HG03378 (cell line): ENCODE results near the gene MS4A18.
"Not testable (repeated sequence)": the region's sequence is repeated elsewhere in the genome, so short reads cannot be mapped to it uniquely, and the experiment has no call there.

Experiments
- ATAC-seq: cut with Tn5 transposase; IDR thresholded peaks from one replicate; pipeline ENCODE4 v1.9.1; 2021; ENCODE audit warnings: mild to moderate bottlenecking, moderate library complexity; ENCODE audit not compliant: unreplicated experiment

The MS4A18 gene

GRCh38 chr11:60734279-60734678 is 9.8 kb downstream of the MS4A18 start:
- no peak for ATAC-seq

DNA sequence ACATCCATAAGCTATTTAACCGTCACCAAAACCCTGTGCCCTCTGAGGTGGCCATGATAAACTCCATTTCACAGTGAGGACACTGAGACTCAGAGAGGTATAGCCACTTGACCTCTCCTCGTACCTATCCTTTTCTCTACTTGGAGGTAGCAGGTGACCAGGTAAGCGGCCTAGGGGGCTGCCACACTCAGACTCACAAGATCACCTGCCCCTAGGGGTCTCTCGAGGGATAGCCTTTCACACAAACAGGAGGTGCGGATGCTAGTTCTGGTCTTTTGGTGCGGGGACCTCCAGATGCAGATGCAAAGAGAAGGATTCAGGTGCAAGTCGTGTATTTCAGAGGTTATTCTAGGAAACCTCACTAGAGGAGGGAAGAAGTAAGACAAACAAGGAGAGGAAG is 14.6 kb downstream of the MS4A18 start:
- no peak for ATAC-seq

DNA sequence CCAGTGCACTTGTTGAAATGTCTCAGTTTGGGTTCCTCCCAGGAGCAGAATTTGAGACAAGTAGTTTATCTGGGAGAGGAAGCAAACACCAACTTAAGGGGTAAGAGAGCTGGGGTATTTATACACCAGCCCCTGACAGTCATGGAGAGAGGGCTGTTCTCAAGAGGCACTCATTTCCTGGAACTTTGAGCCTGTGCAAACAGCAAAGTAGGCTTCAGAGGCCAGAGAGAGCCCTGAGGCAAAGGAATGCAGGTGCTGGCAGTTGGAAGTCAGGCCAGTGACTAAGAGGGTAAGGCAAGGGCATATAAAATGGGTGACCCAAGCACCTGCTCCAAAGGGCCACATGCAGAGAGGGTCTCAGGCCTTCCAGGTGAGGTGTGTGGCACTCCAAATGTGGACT is 16.1 kb downstream of the MS4A18 start:
- no peak for ATAC-seq

DNA sequence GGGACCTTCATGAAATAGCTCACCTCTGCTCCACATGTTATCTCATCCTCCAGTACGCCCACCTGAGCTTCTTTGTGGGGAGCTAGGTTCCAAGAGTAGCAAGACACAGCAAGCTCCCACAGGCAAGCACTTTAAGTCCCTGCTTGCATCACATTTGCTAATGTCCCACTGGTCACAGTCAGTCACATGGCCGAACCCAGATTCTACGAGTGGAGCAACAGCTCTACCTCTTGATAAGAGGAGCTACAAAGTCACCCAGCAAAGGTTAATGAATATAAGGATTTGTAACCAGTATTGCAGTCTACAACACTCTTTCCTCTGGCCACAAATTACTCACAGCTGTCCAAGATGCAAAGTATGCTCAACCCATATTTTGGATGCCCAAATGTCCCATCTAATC is 16.9 kb downstream of the MS4A18 start:
- ATAC-seq: no peak

DNA sequence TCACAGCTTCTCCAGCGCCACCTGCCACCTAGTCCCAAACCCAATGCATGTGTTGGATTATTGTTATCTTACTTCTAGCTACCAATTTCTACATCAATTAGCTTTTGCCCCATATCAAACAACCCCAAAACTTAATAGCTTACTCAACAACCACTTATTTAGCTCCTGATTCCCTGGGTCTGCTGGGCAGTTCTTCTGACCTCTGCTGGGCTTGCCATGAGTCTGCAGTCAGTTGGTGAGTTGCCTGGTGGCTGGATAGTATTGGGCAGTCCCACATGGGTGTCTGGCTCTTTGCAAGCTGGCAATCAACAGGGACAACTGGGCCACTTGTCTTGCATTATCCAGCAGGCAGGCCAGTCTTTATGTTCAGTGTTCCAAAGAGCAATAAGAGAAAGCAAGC is 18.5 kb downstream of the MS4A18 start:
- ATAC-seq: no peak

DNA sequence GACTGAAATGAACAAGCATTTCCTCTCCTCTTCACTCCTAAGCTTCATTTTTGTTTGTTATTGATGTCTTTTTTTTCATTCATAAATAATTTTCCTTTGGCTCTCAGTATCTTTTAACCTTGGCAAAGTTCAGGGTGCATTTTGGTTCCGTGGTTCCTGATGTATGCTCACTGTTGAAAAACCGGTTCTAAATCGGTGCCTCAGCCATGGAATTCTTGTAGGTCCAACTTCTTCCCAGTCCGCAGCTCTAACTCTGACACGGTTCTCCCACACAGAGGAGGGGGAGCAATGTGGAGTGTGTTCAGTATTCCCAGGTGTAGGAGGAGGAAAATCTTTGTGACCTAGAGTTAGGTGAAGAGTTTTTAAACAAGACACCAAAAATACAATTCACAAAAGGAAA is 19.6 kb downstream of the MS4A18 start:
- no peak for ATAC-seq

DNA sequence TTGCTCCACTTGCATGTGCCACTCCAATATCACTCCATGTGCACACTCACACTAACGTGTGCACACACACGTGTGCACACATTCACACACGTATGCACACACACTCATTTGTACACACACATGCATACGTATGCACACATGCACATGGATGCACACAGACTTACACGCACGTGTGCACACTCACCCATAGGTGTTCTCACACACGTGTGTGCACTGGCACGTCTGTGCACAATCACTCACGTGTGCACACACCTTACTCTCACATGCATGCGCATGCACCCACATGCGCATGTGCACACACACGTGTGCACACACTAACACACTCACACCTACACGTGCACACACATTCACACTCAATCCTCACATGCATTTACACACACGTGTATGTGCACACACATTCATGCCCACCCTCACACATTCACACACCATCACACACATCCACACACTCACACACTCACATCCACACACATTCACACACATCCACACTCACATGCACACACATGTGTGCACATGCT is 22.9 kb downstream of the MS4A18 start:
- ATAC-seq: no peak

GRCh38 chr11:60748225-60748624 is 23.7 kb downstream of the MS4A18 start:
- ATAC-seq: no peak

DNA sequence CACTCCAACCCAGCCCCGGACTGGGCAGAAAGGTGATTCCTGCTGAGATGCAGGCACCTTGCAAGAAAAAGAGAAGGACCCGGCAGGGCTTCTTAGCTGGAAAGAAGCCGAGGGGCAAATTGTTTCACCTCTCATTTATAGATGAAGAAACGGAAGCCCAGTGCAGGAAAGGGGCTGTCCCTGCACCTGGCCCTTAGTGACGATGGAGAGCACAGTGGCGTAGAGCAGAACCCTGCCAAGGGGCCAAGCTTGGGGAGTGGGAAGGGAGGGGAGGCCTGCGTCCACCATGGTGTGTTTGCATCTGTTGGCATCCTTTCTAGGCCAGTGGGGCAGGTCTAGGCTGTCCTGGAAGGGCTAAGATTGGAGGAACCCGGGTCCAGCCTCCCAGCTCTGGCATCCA is 24.3 kb downstream of the MS4A18 start:
- no peak for ATAC-seq

DNA sequence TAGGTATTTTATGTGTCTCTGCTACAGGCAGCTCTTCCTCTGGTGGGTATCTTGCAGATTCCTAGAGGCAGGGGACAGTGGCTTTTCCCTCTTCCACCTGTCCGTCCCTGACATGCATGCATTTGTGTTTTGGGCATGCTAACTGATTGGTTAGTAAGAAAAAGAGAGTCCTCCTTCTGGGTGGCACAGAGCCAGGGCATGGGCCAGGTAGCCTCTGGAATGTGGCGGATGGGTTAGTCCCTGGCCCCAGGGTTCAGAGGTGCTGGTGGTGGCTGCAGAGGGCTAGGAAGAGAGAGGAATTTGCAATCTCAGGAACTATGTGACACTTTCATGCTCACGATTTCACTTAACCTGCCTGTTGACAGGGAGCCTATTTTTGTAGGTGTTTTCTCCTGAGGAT is 26.4 kb downstream of the MS4A18 start:
- ATAC-seq: no peak

DNA sequence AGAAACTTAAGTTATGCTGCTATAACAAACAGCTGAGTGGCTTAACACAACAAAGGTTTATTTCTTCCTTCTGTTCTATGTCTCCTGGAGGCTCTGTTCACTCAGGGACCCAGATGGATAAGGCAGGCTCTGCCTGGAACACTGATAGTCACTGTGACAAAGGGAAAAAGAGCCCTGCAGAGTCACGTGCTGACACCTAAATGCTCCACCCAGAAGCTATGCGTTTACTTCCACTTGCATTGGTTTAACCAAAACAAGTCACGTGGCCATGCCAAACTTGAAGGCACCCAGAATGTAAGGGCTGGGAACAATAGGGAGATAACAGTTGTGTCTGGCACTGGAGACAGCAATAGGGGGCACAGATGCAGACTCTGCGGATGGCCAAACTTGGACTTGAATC is 28.8 kb downstream of the MS4A18 start:
- no peak for ATAC-seq

- no peak for ATAC-seq
These were observed 30.4 kb downstream of the MS4A18 start for GRCh38 chr11:60754887-60755286.

DNA sequence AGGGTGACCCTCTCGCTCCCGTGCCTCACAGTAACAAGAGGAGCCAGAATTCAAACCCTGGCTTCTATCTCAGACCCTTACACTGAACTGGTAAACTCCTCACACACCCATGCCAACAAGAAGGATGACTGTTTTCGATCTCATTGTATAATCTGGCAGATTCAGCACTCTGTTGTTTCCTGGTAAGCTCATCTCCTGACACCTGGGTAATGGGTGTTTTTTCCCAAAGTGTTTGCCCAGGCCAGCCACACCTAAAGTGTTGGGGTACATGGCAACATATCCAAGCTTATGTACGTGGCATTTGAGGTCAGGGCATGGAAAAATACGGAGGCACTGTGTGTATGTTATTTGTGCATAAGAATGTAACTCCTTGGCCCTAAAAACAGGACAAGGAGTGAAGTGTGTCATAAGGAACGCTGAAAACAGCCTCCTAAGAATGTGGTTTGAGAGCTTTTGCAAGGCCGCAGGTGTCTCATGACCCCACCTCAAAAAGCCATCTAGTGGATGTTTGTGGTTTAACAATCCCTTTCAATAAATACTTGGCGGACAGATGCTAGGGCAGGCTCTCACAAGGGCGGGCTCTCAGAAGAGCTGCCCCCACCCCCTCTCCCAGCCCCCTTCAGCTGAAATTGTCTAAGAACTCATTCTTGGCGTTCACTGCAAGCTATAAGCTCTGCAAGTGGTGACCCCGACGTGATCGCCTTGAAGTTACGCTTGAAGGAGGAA is 31.9 kb downstream of the MS4A18 start, which contains the start of gene MS4A15:
Gene MS4A15, plus strand, starts transcription at position 561 of the 726 bp plus-strand sequence. CDS start 6,867 bp downstream, outside the sequence.
- ATAC-seq: no peak

- no peak for ATAC-seq
These were observed 32.8 kb downstream of the MS4A18 start for GRCh38 chr11:60757231-60757800.

GRCh38 chr11:60758671-60759070 is 34.2 kb downstream of the MS4A18 start:
- not testable (repeated sequence) for ATAC-seq

DNA sequence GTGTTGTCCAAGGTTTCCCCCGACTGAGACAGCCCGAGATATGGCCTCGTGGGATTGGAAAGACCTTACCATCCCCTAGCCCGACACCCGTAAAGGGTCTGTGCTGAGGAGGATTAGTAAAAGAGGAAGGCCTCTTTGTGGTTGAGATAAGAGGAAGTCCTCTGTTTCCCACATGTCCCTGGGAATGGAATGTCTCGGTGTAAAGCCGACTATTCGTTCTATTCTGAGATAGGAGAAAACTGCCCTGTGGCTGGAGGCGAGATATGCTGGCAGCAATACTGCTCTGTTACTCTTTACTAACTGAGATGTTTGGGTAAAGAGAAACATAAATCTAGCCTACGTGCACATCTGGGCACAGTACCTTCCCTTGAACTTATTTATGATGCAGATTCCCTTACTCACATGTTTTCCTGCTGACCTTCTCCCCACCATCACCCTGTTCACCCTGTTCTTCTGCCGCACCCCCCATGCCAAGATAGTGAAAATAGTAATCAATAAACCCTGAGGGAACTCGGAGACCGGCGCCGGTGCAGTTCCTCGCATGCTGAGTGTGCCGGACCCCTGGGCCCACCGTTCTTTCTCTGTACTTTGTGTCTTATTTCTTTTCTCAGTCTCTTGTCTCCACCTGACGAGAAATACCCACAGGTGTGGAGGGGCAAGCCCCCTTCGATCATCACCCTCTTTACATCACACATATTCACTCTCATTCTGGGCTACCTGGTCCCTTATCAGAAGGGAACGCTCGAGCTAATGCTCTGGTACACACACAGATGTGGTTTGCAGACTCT is 35.1 kb downstream of the MS4A18 start:
- not testable (repeated sequence) for ATAC-seq

- no peak for ATAC-seq
These were observed 37.1 kb downstream of the MS4A18 start for GRCh38 chr11:60761436-60762190.

DNA sequence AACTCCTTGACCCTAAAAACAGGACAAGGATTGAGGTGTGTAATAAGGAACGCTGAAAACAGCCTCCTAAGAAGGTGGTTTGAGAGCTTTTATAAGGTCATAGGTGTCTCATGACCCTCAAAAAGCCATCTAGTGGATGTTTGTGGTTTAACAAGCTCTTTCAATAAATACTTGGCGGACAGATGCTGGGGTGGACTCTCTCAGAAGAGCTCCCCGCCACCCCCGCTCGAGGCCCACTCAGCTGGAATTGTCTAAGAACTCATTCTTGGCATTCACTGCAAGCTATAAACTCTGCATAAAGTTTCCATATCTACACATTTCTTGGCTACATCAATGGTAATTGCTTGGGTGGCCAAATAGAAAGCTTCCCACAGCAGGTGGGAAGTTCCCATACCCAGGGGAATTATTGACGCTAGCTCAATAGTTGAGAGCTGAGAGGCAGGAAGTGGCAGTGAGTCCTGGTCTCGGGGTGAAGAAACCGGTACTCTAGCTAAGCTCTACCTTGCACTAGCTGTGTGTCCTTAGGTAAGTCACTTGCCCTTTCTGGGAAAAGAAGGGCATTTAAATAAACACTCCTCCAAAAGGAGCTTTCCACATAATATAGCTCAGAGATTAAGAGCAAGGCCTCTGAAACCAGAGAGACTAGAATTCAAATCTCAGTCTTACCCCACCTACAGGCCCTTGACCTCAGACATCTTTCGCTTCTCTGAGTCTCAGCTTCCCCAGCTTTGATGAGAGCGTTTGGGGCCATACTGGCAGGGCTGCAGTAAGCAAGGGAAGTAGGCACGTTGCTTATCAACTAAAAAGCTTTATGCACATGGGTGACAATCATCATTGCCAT is 38.6 kb downstream of the MS4A18 start:
- peak; percentile 69 for ATAC-seq

DNA sequence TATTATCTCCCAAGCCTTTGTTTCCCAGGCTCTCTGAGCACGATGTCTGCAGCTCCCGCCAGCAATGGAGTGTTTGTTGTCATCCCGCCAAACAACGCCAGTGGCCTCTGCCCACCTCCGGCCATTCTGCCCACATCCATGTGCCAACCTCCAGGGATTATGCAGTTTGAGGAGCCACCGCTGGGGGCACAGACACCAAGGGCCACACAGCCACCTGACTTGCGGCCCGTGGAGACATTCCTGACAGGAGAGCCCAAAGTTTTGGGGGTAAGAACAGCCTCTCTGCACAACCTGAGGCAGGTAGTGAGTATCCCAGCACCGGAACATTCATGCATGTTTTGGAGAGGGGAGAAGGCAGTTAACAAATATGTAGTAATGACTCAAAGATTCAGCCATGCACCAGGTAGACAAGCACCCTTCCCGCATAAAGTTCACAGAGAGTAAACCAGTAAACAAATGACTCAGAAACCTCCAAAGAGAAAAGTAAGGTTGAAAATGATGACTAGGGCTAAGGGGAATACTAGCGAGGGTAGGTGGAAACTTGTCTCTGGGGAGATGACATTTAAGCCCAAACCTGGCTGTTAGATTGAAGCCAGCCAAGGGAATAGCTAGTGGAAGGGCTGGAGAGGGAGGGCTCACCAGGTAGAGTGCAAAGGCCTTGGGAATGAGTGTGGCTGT is 39.3 kb downstream of the MS4A18 start:
- no peak for ATAC-seq

GRCh38 chr11:60764879-60765278 is 40.4 kb downstream of the MS4A18 start:
- peak; percentile 45 for ATAC-seq
